GM23338 (cell line): ENCODE data around the gene RCC2. TPM values are rescaled to one million over a fixed set of nuclear protein-coding genes. Genes with fewer than 3 reads are reported as not detected.

Source experiments
- ATAC-seq: fragments of 200-7000 bp; cut with Tn5 transposase; 3 replicates; pipeline ENCODE4 v1.9.1; 2020
- DNase-seq: peaks from one replicate; pipeline ENCODE4 v3.0.0-alpha.2; 2015; ENCODE audit warnings: low spot score
- H2AFZ ChIP-seq: fragments of 200-600 bp; sonication (generic); 2 replicates; pipeline ENCODE4 v1.8.0; 2016; ENCODE audit warnings: antibody characterized with exemption, mild to moderate bottlenecking, moderate library complexity
- H3F3A ChIP-seq: fragments of 200-600 bp; sonication (generic); replicated peaks from 2 replicates; pipeline ENCODE4 v1.8.0; 2017; ENCODE audit warnings: antibody characterized with exemption, mixed run types, low read depth
- H3K27ac ChIP-seq: fragments of 200-600 bp; sonication (generic); 2 replicates; pipeline ENCODE4 v1.6.1; 2016; ENCODE audit warnings: low read depth
- H3K27me3 ChIP-seq: fragments of 200-600 bp; sonication (generic); 2 replicates; pipeline ENCODE4 v1.8.0; 2016; ENCODE audit warnings: mild to moderate bottlenecking, mixed run types, moderate library complexity; ENCODE audit not compliant: insufficient read depth
- H3K36me3 ChIP-seq: fragments of 200-600 bp; sonication (generic); 2 replicates; pipeline ENCODE4 v1.8.0; 2016; ENCODE audit warnings: mild to moderate bottlenecking; ENCODE audit not compliant: insufficient read depth
- H3K4me1 ChIP-seq: fragments of 200-600 bp; sonication (generic); 2 replicates; pipeline ENCODE4 v1.8.0; 2016; ENCODE audit warnings: mild to moderate bottlenecking, moderate library complexity; ENCODE audit not compliant: insufficient read depth
- H3K4me2 ChIP-seq: fragments of 200-600 bp; sonication (generic); 2 replicates; pipeline ENCODE4 v1.7.1; 2017; ENCODE audit warnings: mixed run types
- H3K4me3 ChIP-seq: fragments of 200-600 bp; sonication (generic); 2 replicates; pipeline ENCODE4 v1.6.1; 2016; ENCODE audit warnings: mixed run types
- H3K79me2 ChIP-seq: fragments of 200-600 bp; sonication (generic); replicated peaks from 2 replicates; pipeline ENCODE4 v1.8.0; 2017; ENCODE audit warnings: mild to moderate bottlenecking; ENCODE audit not compliant: insufficient read depth
- H3K9me2 ChIP-seq: fragments of 200-600 bp; sonication (generic); 2 replicates; pipeline ENCODE4 v1.8.0; 2017; ENCODE audit not compliant: insufficient read depth
- H4K20me1 ChIP-seq: fragments of 200-600 bp; sonication (generic); replicated peaks from 2 replicates; pipeline ENCODE4 v1.8.0; 2017; ENCODE audit warnings: mild to moderate bottlenecking; ENCODE audit not compliant: insufficient read depth
- H3K27ac Mint-ChIP-seq: 2 replicates; pipeline ENCODE4 v1.8.0; 2020; ENCODE audit warnings: inconsistent platforms, mild to moderate bottlenecking, moderate library complexity, mixed read lengths
- H3K27me3 Mint-ChIP-seq: 3 replicates; pipeline ENCODE4 v1.8.0; 2022; ENCODE audit warnings: low read depth, mild to moderate bottlenecking, moderate library complexity, mixed read lengths, inconsistent platforms; ENCODE audit not compliant: insufficient read depth, poor library complexity
- H3K36me3 Mint-ChIP-seq: 3 replicates; pipeline ENCODE4 v1.8.0; 2021; ENCODE audit warnings: low read depth, mild to moderate bottlenecking, inconsistent platforms, moderate library complexity, mixed read lengths
- H3K4me1 Mint-ChIP-seq: 3 replicates; pipeline ENCODE4 v1.8.0; 2020; ENCODE audit warnings: mild to moderate bottlenecking, inconsistent platforms, mixed read lengths
- H3K4me3 Mint-ChIP-seq: 3 replicates; pipeline ENCODE4 v1.8.0; 2021; ENCODE audit warnings: moderate library complexity, mild to moderate bottlenecking, inconsistent platforms, mixed read lengths
- H3K9me3 Mint-ChIP-seq: 3 replicates; pipeline ENCODE4 v1.8.0; 2020; ENCODE audit warnings: moderate library complexity, mild to moderate bottlenecking, inconsistent platforms, mixed read lengths
- CREB1 ChIP-seq: fragments of 250-450 bp; sonication (Bioruptor Pico); IDR thresholded peaks from 2 replicates; pipeline ENCODE4 v1.5.0; 2020; ENCODE audit warnings: low read depth, mild to moderate bottlenecking, moderate library complexity
- ETS1 ChIP-seq: IDR thresholded peaks from 2 replicates; pipeline ENCODE4 v1.6.1; 2016; ENCODE audit warnings: antibody characterized with exemption
- EZH2 ChIP-seq: fragments of 200-600 bp; sonication (generic); IDR thresholded peaks from one replicate; pipeline ENCODE4 v1.8.0; 2017; ENCODE audit warnings: antibody characterized with exemption, mild to moderate bottlenecking, low read depth; ENCODE audit not compliant: unreplicated experiment
- EZH2phosphoT487 ChIP-seq: fragments of 200-600 bp; sonication (generic); IDR thresholded peaks from one replicate; pipeline ENCODE4 v1.8.1; 2018; ENCODE audit warnings: antibody characterized with exemption; ENCODE audit not compliant: unreplicated experiment
- JUNB ChIP-seq: IDR thresholded peaks from one replicate; pipeline ENCODE4 v1.6.1; 2016; ENCODE audit warnings: antibody characterized with exemption; ENCODE audit not compliant: unreplicated experiment
- NANOG ChIP-seq: IDR thresholded peaks from 2 replicates; pipeline ENCODE4 v1.6.1; 2016; ENCODE audit warnings: antibody characterized with exemption, borderline replicate concordance
- POLR2AphosphoS5 ChIP-seq: IDR thresholded peaks from 2 replicates; pipeline ENCODE4 v1.6.1; 2016; ENCODE audit warnings: antibody characterized with exemption, low read depth
- REST ChIP-seq: IDR thresholded peaks from one replicate; pipeline ENCODE4 v1.6.1; 2018; ENCODE audit warnings: antibody characterized with exemption; ENCODE audit not compliant: unreplicated experiment
- STAT1 ChIP-seq: IDR thresholded peaks from one replicate; pipeline ENCODE4 v1.6.1; 2016; ENCODE audit warnings: antibody characterized with exemption; ENCODE audit not compliant: unreplicated experiment
- ZNF114 ChIP-seq: fragments of 250-450 bp; sonication (Bioruptor Pico); IDR thresholded peaks from 2 replicates; pipeline ENCODE4 v1.5.0; 2020; ENCODE audit warnings: mild to moderate bottlenecking, moderate library complexity
- ZNF331 ChIP-seq: fragments of 250-450 bp; sonication (Bioruptor Pico); IDR thresholded peaks from 2 replicates; pipeline ENCODE4 v1.5.0; 2020; ENCODE audit warnings: low read depth, mild to moderate bottlenecking, moderate library complexity
- polyA plus RNA-seq: library from polyadenylated mRNA; unstranded; fragments of >200 nt; fragmentation: Nextera tagmentation; extraction: Ambion mirVana; gene quantifications from 2 replicates; pipeline ENCODE4 v1.2.1, GENCODE V29; 2016
- total RNA-seq: library from RNA; depleted of rRNA; stranded (reverse); fragments of >200 nt; shearing (Covaris generic); gene quantifications from 2 replicates; pipeline ENCODE4 v1.2.3, GENCODE V29; 2014
- TF ChIP-seq, protein P1 (sequence below), 2 experiments: fragments of 200-600 bp in 1 of 2; sonication (generic) in 1 of 2; conservative IDR thresholded peaks; 2 replicates each; pipeline versions ENCODE4 v1.5.1 to v1.6.1; 2016 to 2017; ENCODE audit warnings: antibody characterized with exemption in 2 of 2, low read depth in 2 of 2, mild to moderate bottlenecking in 2 of 2, moderate library complexity in 1 of 2
- TF ChIP-seq, protein P2 (sequence below): fragments of 250-450 bp; sonication (Bioruptor Pico); IDR thresholded peaks from 2 replicates; pipeline ENCODE4 v1.5.0; 2020; ENCODE audit warnings: mild to moderate bottlenecking, moderate library complexity

The RCC2 gene
- total and polyA plus RNA-seq, 2 experiments from 2014 or later, result 97.1 to 386 TPM

DNA sequence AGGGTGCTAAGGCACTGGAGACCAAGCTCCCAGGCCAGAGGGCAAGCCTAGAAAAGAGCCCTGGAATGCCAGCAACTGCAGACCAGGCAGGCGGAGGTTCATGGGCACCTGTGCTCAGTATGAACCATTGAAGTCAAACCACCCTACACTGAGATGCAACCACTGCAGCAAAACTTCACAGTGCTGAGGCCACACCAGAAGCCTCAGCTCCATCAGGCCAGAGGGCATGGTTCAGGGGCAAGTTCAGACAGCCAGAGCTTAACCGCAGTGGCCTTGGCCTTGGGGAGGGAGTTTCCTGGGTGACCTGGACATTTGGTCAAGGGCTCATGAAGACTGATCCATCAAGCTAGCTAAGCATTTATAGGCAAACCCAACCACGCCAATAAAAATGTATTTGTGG is 7.1 kb downstream of the RCC2 start:
- DNase-seq, result no peak
- no peak for ATAC-seq
- no peaks in the 10 kb centered on the region for H3K9me3 Mint-ChIP-seq
- peaks cover 83% of the 10 kb centered on the region for H3K4me1 Mint-ChIP-seq
- Histone ChIP-seq H3K27me3 (no peaks in the 10 kb centered on the region), H3K9me2 (no peaks in the 10 kb centered on the region), H2AFZ (no peak overlapping the region), H3K4me3 (no peak overlapping the region), H3F3A (peaks cover 76% of the 10 kb centered on the region), H3K79me2 (peaks cover 100% of the 10 kb centered on the region), H3K27ac (peak overlapping the region; percentile 75; the same call in 1 of the 2 replicates), H3K36me3 (peaks cover 42% of the 10 kb centered on the region), H3K4me1 (peaks cover 80% of the 10 kb centered on the region), H4K20me1 (peaks cover 62% of the 10 kb centered on the region), H3K4me2 (peak overlapping the region; percentile 96; the same call in 1 of the 2 replicates)
- peaks cover 22% of the 10 kb centered on the region for H3K27me3 Mint-ChIP-seq
- TF ChIP-seq REST (no peak), POLR2AphosphoS5 (no peak), ZNF331 (CRISPR knock-in tag) (no peak), NANOG (no peak), EZH2phosphoT487 (no peak), ETS1 (no peak), ZNF114 (CRISPR knock-in tag) (no peak), EZH2 (no peak), CREB1 (CRISPR knock-in tag) (no peak), JUNB (no peak), STAT1 (no peak)
- TF ChIP-seq, protein P1, sequence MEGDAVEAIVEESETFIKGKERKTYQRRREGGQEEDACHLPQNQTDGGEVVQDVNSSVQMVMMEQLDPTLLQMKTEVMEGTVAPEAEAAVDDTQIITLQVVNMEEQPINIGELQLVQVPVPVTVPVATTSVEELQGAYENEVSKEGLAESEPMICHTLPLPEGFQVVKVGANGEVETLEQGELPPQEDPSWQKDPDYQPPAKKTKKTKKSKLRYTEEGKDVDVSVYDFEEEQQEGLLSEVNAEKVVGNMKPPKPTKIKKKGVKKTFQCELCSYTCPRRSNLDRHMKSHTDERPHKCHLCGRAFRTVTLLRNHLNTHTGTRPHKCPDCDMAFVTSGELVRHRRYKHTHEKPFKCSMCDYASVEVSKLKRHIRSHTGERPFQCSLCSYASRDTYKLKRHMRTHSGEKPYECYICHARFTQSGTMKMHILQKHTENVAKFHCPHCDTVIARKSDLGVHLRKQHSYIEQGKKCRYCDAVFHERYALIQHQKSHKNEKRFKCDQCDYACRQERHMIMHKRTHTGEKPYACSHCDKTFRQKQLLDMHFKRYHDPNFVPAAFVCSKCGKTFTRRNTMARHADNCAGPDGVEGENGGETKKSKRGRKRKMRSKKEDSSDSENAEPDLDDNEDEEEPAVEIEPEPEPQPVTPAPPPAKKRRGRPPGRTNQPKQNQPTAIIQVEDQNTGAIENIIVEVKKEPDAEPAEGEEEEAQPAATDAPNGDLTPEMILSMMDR (conservative IDR thresholded peaks at IDR 0.05; ENCODE audit: low read depth in 2 of 2), result no peak
- TF ChIP-seq, protein P2, sequence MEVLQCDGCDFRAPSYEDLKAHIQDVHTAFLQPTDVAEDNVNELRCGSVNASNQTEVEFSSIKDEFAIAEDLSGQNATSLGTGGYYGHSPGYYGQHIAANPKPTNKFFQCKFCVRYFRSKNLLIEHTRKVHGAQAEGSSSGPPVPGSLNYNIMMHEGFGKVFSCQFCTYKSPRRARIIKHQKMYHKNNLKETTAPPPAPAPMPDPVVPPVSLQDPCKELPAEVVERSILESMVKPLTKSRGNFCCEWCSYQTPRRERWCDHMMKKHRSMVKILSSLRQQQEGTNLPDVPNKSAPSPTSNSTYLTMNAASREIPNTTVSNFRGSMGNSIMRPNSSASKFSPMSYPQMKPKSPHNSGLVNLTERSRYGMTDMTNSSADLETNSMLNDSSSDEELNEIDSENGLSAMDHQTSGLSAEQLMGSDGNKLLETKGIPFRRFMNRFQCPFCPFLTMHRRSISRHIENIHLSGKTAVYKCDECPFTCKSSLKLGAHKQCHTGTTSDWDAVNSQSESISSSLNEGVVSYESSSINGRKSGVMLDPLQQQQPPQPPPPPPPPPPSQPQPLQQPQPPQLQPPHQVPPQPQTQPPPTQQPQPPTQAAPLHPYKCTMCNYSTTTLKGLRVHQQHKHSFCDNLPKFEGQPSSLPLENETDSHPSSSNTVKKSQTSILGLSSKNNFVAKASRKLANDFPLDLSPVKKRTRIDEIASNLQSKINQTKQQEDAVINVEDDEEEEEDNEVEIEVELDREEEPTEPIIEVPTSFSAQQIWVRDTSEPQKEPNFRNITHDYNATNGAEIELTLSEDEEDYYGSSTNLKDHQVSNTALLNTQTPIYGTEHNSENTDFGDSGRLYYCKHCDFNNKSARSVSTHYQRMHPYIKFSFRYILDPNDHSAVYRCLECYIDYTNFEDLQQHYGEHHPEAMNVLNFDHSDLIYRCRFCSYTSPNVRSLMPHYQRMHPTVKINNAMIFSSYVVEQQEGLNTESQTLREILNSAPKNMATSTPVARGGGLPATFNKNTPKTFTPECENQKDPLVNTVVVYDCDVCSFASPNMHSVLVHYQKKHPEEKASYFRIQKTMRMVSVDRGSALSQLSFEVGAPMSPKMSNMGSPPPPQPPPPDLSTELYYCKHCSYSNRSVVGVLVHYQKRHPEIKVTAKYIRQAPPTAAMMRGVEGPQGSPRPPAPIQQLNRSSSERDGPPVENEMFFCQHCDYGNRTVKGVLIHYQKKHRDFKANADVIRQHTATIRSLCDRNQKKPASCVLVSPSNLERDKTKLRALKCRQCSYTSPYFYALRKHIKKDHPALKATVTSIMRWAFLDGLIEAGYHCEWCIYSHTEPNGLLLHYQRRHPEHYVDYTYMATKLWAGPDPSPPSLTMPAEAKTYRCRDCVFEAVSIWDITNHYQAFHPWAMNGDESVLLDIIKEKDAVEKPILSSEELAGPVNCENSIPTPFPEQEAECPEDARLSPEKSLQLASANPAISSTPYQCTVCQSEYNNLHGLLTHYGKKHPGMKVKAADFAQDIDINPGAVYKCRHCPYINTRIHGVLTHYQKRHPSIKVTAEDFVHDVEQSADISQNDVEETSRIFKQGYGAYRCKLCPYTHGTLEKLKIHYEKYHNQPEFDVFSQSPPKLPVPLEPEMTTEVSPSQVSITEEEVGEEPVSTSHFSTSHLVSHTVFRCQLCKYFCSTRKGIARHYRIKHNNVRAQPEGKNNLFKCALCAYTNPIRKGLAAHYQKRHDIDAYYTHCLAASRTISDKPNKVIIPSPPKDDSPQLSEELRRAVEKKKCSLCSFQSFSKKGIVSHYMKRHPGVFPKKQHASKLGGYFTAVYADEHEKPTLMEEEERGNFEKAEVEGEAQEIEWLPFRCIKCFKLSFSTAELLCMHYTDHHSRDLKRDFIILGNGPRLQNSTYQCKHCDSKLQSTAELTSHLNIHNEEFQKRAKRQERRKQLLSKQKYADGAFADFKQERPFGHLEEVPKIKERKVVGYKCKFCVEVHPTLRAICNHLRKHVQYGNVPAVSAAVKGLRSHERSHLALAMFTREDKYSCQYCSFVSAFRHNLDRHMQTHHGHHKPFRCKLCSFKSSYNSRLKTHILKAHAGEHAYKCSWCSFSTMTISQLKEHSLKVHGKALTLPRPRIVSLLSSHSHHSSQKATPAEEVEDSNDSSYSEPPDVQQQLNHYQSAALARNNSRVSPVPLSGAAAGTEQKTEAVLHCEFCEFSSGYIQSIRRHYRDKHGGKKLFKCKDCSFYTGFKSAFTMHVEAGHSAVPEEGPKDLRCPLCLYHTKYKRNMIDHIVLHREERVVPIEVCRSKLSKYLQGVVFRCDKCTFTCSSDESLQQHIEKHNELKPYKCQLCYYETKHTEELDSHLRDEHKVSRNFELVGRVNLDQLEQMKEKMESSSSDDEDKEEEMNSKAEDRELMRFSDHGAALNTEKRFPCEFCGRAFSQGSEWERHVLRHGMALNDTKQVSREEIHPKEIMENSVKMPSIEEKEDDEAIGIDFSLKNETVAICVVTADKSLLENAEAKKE (CRISPR knock-in tag), result no peak
- H3K4me3 Mint-ChIP-seq, result peak overlapping the region; percentile 29; the same call in 1 of the 3 replicates
- peak overlapping the region; percentile 59 for H3K27ac Mint-ChIP-seq
- peaks cover 98% of the 10 kb centered on the region for H3K36me3 Mint-ChIP-seq
